AG08396 (cell line): Measurements from ENCODE around the gene CLECL1.

Experiments used
- DNase-seq: peaks from one replicate; pipeline ENCODE4 v3.0.0; 2012; ENCODE audit warnings: low spot score, mixed read lengths

Gene CLECL1

DNA sequence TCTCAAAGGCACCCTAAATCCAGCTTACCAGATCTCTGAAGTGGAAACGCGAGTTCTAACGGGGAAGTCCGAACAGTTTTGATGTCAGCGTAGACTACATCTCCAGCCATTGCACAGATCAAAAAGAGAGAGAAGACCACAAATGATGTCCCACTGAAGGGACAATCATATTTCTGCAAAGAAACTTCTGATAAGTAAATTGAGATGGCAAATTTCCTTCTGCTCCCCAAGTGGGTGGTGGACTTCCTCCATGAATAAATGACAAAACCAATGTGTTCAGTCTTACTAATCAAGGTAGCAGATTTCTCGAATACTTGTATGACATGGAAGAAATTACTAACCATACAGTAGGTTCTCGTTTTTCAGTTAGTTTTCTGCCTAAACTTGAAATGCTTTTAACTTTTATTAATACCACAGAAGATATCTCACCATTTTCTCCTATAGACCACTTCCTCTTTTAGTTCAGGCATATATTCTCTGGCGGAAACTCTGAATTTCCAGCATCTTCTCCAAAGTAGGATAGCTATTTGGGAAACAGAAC lies at the start of gene CLECL1:
Gene CLECL1, minus strand, starts transcription at position 177 of the 541 bp plus-strand sequence.
- DNase-seq = no peak

DNA sequence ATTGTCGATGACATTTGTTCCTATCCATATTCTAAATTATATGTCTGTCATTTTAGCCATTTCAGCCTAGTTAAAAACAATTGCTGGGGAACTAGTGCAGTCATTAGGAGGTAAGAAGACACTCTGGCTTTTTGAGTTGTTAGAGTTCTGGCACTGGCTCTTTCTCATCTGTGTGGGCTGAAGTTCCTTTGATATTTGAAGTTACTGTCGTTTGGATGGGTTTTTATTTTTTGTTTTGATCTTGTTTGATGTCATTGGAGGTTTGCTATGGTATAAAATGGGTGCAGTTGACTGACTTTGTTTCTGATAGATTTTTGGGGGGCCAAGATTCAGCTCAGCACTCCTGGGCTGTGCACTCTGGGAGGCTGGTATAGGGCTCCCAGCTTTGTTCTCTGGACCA lies 48.5 kb upstream of the CLECL1 start:
- no peak for DNase-seq

DNA sequence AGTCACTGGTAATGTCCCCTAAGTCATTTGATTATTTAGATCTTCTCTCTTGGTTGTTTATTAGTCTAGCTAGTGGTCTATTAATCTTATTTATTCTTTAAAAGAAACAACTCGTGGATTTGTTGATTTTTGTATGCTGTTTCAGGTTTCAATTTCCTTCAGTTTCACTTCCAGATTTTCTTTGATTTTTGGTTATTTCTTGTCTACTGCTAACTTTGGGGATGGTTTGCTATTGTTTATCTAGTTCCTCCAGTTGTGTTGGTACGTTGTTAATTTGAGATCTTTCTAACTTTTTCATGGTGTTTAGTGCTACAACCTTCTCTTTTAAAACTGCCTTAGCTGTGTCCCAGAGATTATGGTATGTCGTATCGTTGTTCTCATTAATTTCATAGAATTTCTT lies 46.3 kb upstream of the CLECL1 start:
- DNase-seq = no peak

DNA sequence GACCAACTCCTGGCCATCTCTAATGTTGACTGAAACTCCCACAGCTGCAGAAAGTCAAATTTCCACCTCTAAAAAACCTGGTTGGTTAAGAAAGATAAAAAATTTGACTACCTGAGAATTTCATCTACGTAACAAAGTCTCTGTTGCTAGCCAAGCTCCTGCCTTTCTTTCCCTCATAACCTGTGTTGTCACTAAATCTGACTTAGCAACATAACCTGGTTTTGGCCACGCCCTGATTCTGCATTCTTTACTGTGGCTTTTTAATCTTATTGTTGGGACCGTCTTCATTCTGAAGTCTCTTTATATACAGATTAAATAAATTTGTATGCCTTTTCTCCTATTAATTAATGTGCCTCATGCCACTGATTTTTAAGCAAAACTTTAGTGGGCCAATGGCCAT lies 43.9 kb upstream of the CLECL1 start:
- DNase-seq = no peak

DNA sequence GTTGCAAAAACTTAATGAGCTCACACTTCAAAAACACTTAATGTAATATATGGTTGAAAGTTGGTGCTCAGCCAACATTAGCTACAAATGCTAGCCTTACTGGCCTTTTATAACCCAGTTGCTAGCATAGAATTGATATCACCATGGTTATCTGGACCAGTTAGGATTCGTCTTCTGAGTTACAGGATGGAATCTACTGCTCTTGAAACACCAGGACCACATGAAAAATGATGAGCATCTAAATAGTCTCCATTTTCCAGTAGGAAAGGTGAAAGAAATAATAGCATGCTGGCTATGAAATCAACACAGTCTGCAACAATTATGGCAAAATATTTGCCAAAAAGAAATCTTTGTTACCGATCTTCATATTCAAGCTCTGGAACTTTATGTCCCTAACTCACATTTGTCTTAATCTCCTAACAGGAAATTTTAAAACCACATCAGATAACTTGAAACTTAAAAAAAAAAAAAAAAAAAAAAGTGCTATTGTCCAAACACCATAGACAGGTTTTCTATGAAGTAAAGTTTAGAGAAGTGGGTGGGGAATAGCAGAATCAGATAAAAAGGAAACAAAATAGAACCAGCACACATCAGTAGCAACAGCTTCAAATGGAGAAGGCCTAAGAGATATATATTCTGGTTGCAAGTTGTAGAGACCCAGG lies 40.5 kb upstream of the CLECL1 start:
- no peak for DNase-seq

DNA sequence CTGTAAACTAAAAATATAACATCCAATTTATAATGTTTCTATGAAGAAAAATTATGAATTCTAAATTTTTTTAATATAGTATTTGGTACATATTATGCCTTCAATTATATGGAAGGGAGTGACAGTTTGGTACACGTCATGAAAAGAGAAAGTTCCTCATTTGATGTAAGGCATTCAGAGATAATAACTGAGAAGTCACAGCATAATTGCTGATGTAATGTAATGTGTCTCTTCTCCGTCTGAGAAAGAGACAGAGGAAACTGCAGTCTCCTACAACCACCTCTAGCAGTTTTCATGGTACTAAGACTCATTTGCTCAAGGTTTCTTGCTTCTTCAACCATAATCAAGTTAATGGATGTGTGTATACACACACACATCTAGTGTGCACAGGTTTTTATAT lies 30.1 kb upstream of the CLECL1 start:
- DNase-seq = no peak

DNA sequence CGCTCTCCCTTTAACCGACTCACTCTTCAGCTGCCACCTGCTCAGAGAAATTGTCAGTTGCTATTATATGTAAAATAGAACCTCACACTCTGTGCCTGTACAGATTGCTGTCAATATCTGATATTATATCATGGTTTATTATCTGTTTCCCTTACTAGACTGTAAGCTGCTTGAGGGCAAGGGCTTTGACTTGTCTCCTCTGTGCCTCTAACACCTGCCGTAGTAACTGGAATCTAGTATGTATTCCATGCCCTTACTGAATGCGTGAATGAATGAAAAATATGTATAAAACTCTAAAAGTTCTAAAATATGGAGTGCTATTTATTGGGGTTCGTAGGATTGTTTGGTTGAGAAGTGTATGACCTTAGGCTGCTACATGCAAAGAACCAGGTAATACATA lies 29.5 kb upstream of the CLECL1 start:
- DNase-seq = no peak

DNA sequence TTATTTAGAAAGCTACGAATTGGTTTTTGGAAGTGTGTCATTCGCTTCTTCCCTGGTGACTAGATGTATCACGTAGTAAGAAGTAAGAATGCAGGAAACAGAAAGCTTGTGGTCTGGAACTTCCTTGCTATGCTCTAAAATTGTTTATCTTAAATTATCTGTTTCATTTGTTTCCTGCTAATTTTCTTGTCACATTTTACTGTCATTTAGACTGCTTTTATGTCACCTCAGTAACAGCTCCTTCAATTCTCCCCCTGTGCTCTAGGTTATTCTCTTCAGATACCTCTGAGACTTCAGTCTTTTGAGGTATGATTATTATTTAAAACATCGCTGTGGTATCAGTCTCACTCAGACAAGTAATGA lies 28.5 kb upstream of the CLECL1 start:
- no peak for DNase-seq

DNA sequence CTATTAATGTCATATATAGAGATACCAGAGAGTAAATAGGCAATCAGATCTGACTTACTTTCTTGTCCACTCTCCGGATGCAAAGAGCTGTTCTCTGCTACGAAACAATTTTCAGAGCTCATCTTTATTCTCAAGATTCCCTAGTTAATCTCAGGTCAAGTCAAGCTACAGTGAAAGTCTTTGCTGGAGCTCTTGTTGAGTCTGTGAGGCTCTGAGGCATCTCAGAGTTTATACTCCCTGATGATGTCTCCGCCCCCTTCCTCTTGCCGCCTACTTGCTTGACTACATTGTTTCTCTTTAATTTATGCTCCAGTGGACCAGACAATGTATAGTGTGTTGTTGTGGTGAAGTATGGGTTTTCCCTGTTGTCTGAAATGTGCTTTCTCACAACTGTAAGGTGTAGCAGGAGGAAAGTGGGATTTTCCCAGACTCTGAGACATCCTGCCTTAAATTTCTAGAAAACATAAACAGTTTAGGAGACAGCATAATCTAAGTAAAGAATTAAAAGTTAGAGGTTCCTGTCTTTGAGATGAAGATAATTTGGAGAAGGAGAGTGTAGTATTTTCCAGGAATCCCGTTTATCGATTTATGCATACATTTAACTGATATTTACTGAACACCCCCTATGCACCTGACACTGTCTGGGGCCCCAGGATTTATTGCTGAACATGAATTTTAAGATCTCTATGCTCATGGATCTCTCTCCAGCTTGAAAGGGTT lies 28.0 kb upstream of the CLECL1 start, which contains the start of gene CD69:
Gene CD69, minus strand, starts transcription at position 203 of the 720 bp plus-strand sequence. Its CDS starts 81 bp downstream, at position 122.
- no peak for DNase-seq

DNA sequence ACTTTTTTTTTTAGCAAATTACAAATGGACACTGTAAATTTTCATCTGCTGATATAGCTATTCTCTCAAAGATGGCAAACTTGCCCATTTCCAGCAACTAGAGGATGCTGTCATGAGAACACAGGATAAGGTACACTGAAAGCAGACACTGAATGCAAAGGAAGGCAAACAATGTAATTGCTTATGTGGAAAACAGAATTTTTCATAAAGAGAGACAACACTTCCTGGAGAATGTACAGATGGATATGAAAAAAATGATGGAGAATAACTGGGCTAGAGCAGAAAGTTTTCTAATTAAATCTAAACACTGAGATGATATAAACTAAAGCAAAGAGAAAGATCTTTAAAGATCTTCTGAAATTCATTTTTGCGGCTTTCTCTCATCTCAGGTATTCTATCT lies 27.2 kb upstream of the CLECL1 start:
- no peak for DNase-seq

DNA sequence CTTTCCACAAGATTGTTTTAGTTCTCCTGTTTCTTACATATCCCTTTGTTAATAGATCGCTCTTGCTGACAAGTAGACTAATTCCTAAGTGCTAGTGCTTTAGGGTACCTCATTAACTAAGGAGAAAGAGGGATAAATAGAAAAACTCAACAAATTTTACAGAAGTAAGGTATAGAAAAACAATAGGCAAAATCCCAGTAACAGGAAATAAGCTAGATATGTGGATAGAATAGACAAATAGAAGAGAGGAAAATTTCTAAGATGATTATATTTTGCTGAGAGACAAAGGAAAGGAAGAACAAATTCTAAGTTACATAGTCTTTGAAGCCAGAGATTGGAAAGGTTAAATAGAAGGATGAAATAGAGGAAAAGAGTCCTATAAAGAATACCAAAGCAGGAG lies 26.8 kb upstream of the CLECL1 start:
- no peak for DNase-seq

DNA sequence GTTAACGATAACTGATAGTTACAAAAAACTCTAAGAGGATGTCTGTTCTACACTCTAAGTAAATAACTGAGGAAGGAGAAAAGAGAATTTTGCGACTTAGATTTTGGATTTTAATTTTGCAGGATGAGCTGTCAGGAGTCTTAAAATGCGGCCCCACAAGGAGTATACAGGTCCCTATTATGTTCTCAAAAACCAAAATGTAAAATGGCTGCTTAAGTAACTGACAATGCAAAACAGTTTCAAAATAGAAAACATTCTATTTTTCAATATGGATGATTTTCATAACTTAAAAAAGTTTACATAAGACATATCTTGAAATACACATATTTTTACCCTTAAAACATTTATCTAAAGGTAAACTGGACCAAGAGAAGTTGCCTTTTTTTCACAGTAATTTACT lies 25.2 kb upstream of the CLECL1 start:
- no peak for DNase-seq

DNA sequence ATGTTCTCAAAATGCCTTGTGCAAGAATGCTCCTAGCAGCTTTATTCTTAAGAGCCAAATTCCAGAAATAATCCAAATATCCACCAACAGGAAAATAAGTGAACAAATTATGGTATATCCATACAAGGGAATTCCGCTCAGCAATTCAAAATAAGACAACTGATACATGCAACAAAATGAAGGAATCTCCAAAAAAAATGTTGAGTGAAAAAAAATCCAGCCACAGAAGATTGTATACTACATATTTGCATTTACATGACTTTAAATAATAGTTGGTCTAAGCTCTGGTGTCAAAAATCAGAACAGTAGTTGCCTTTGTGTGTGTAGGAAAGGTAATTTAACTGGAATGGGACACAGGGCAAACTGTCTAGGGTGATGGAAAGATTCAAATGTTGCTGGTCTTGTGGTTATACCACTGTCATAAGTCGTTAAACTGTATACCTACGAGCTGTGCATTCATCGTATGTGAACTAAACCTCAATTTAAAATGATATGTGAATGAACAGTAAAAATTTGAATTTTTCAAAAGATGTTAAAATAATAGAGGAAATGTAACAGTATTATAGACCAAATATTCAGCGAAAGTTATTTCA lies 24.6 kb upstream of the CLECL1 start:
- no peak for DNase-seq

DNA sequence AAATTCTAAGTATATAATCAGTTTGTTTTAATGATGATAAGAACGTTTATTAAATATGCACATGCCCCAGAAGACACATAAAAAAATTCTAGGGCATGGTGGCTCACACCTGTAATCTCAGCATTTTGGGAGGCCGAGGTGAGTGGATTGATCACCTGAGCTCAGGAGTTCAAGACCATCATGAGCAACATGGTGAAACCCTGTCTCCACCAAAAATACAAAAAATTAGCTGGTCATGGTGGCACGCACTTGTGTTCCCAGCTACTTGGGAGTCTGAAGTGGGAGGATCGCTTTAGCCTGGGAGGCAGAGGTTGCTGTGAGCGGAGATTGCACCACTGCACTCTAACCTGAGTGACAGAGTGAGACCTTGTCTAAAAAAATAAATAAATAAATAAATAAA lies 23.8 kb upstream of the CLECL1 start:
- no peak for DNase-seq

DNA sequence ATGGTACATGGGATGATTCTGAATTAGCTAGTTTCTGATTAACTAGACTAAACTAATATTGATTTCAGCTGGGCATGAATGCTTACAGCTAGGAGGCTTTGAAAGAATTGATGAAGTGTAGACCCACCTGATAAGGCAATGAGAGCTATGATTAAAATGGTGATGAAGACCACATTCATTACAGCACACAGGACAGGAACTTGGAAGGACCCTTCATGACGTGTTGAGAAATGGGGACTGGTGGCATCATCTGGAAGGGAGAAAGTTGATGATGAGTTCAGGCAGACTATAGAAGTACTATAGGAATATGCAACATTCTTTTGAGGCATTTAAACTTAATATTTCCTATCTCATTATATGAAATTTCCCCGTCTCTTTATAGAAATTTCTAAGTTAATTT lies 23.3 kb upstream of the CLECL1 start:
- no peak for DNase-seq

DNA sequence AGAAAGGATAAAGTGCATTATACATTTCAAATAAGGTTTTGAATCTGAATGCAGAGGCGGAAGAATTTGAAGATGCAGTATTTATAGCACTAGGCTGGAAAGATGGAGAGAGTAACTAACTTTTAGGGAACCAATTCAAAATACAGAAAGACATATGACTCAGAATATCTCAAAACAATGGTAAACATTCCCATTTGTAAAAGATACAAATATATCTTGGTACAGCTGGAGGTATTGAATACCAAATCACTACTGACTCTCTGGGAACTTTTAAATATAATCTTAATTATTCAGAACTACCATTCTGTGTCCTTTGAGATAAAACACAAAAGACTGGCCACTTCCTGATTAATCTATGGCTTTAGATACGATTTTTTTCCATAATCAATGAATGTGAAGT lies 22.7 kb upstream of the CLECL1 start:
- no peak for DNase-seq

DNA sequence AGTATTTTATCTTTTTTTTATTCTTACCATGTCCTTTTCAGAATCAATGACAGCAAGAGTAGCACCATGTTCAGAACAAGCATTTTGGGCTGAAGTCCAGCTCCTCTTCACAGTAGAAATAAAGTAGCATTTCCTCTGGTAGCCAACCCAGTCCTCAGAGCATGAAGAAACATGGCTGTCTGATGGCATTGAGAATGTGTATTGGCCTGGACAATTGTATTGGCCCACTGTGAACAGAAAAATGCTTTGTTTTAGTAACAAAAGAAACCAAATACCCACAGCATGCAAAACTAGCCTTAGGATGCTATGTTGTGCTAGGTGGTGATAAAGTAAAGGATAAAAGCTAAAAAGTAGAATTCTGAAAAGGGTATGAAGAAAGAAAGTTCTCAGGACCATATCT lies 22.1 kb upstream of the CLECL1 start:
- no peak for DNase-seq

DNA sequence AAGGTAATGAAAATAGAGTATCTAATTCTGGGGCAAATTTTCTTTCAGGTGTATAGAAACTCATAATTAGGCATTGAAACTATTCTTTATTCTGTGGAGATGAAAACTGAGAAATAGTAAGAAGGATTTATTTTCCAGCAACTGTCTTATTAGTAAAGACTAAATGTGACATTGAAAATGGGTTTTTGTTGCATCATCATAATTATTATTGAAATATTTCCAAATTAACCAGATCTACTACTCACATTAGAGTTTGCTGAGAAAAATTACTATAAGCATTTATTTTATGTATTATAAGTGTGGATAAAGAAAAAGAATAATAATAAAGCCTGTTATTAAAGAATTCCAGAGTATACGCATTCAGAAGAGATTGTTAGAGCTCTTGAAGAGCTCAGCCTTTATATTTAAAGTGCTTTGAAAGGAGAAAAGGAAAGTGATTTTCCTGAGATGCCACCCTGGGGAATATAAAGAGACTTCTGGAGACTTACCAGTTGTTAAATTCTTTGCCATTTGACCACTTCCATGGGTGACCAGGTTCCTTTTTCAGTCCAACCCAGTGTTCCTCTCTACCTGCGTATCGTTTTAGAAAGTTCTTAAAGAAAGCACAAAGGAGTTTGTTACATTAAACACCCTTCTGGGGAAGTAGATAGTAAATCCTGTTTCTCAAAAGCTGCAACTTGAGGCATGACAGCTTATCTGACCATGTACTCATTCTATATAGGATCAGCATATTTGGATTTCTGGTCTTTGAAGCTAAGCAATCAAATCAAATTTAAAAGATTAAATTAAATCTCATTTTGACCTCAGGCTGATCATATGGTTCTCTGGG lies 21.4 kb upstream of the CLECL1 start:
- no peak for DNase-seq

DNA sequence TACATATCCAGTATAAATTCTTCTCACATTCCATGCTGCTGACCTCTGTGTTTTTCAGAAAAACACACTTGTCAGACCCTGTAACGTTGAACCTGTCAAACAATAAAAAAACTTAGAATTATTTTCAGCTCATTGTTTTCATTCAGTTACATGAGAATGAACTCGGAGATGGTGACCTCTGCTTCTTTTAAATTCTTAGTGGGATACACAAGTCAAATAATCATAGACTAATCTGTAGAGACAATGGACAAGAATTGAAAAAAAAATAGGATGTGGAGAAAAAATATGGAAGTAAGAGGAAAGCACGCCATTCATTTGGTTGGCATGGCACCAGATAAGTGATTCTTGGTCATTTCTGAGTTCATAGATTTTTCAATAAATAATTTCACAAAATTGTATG lies 20.6 kb upstream of the CLECL1 start:
- no peak for DNase-seq

DNA sequence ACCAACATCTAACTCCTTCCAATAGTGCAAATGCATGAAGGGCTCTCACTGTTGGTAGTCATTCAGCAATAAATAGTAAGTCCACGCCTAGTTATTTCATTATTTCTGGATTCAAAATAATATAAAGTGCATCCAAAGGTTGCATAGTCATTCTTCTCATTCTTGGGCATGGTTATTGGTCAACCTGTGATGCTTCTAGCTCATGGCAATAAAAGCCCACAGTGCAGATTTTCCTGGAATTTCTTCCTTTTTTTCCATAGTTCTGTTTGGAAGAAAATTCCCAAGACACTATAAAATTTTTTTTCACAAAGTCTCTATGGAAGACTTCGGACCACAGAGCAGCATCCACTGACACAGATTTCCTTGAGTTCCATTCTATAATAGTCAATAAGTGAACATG lies 20.2 kb upstream of the CLECL1 start:
- no peak for DNase-seq

DNA sequence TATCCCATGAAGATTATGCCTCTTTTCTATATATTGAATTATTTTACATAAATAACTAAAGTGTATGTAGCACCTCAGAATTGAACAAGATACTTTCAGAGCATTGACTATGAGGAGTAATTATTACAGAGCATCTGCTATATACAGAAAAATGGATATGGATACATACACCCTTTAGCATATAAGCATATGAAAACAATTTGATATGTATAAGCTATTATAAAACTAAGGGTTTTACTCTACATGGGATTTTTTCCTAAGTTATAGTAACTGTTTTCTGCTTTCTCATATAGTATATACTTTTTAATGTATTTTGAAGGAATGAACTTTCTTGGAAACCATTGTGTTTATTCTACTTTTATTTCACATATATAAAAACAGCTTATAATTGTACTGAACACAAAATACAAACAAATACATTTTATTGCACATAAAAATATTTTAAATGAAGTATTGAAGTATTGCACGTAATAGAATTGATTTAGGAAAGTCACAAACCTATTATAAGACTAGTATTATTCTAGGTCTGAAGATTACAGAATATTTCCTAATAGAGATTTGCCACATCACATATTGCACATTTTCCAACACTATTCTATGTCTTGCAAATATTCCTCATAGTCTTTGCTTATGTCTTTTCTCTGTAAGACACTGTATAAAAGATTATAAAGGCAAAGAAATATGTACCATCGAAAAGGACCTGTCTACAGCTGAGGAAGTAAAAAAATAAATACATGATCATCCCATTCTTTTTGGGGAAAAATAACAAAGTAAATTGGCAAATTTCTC lies 19.4 kb upstream of the CLECL1 start:
- no peak for DNase-seq
